ENCODE data around the gene AGBL4.

Gene AGBL4

GRCh38 chr1:48674641-48675040 lies 1349.1 kb downstream of the AGBL4 start:
- TF ChIP-seq, protein P1, sequence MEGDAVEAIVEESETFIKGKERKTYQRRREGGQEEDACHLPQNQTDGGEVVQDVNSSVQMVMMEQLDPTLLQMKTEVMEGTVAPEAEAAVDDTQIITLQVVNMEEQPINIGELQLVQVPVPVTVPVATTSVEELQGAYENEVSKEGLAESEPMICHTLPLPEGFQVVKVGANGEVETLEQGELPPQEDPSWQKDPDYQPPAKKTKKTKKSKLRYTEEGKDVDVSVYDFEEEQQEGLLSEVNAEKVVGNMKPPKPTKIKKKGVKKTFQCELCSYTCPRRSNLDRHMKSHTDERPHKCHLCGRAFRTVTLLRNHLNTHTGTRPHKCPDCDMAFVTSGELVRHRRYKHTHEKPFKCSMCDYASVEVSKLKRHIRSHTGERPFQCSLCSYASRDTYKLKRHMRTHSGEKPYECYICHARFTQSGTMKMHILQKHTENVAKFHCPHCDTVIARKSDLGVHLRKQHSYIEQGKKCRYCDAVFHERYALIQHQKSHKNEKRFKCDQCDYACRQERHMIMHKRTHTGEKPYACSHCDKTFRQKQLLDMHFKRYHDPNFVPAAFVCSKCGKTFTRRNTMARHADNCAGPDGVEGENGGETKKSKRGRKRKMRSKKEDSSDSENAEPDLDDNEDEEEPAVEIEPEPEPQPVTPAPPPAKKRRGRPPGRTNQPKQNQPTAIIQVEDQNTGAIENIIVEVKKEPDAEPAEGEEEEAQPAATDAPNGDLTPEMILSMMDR (IDR thresholded peaks at IDR 0.05; ENCODE audit: control extremely low read depth, extremely low read depth, low read depth, missing control alignments) = no peak
- ChIA-PET POLR2A (no interaction called here), CTCF (interaction anchor here (0.9 to 22.2 kb wide), 5 partner anchors 11 to 144 kb away, joined by 3 to 281 read pairs (median 3); no protein-coding TSS in a partner anchor)
- DNase-seq (ENCODE audit: extremely low spot score) = no peak

- POLR2A ChIA-PET = no interaction called here
- TF ChIP-seq, protein P1 (IDR thresholded peaks at IDR 0.05; ENCODE audit: control extremely low read depth, extremely low read depth, low read depth, missing control alignments) = no peak
- DNase-seq (ENCODE audit: extremely low spot score) = no peak
- CTCF ChIA-PET = interaction anchor here (1.0 to 22.2 kb wide), 4 partner anchors 9 to 145 kb away, joined by 3 to 281 read pairs (median 15); no protein-coding TSS in a partner anchor
These were observed 1350.2 kb downstream of the AGBL4 start for GRCh38 chr1:48673332-48674105.

DNA sequence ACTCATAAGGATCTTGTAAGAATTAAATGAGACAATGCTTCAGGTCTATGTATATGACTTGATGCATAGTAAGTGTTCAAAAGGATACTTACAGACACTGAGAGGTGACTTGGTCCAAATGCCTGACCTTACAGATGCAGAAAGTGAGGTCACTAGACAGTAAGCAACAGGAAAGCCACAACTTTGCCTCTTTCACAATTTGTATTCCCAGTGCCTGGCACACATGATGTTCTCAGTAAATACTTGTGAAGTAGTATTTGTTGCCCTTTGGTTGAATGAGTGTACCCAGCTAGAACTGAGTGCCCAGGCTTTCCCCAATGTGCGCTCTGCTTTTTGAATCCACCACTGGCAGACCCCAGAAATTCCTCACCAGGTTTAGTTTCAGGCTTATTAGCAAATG lies 1352.2 kb downstream of the AGBL4 start:
- ChIA-PET POLR2A (no interaction called here), CTCF (interaction anchor here (4.6 to 22.2 kb wide), 2 partner anchors 22 to 147 kb away, joined by 27 to 281 read pairs; no protein-coding TSS in a partner anchor)
- TF ChIP-seq, protein P1 (IDR thresholded peaks at IDR 0.05; ENCODE audit: control extremely low read depth, extremely low read depth, low read depth, missing control alignments) = no peak
- no peak for DNase-seq (ENCODE audit: extremely low spot score)

DNA sequence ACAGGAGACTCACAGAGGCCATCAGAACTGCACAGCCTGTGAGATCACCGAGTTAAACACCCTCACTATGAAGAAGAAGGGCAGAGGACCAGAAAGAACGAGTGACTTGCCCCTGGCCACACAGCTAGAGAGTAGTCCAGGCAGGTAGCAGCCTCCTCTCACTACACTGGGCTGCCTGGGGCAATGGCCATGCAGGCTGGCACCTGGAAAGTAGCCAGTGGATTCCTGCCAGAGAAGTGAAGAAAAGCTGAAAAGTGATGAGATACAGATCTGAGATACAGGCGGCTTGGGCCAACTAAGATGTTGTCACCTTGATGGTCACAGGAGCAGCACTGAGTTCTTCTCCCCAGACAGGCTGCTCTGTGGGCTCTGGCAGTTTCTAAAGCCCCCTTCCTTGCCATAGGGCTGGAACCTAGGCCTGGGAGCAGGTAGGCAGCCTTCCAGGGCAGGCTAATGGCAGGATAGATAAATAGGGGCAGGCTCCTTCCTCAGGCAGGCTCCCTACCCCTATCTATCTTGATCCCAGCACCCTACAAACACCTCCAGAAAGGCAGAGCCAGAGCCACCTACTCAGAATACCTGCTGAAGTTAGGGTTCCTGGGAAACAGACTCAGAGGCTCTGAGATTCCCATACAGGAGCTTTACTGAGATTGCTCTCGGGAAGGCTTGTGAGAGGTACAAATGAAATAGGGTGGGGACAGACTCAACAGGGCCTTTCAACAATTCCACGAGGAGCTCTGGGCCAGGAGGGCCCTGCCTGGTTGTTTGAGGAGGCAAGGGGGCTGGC lies 1353.3 kb downstream of the AGBL4 start:
- TF ChIP-seq, protein P1 (IDR thresholded peaks at IDR 0.05; ENCODE audit: control extremely low read depth, extremely low read depth, low read depth, missing control alignments) = no peak
- POLR2A ChIA-PET = no interaction called here
- DNase-seq (ENCODE audit: extremely low spot score) = no peak
- CTCF ChIA-PET = interaction anchor here (0.8 to 22.2 kb wide), 4 partner anchors 7 to 148 kb away, joined by 3 to 281 read pairs (median 17); no protein-coding TSS in a partner anchor

- POLR2A ChIA-PET = no interaction called here
- no peak for DNase-seq (ENCODE audit: extremely low spot score)
- CTCF ChIA-PET = interaction anchor here (1.1 to 22.2 kb wide), 3 partner anchors 9 to 149 kb away, joined by 3 to 281 read pairs (median 7); no protein-coding TSS in a partner anchor
- TF ChIP-seq, protein P1 (IDR thresholded peaks at IDR 0.05; ENCODE audit: control extremely low read depth, extremely low read depth, low read depth, missing control alignments) = no peak
These were observed 1355.4 kb downstream of the AGBL4 start for GRCh38 chr1:48668339-48668738.

DNA sequence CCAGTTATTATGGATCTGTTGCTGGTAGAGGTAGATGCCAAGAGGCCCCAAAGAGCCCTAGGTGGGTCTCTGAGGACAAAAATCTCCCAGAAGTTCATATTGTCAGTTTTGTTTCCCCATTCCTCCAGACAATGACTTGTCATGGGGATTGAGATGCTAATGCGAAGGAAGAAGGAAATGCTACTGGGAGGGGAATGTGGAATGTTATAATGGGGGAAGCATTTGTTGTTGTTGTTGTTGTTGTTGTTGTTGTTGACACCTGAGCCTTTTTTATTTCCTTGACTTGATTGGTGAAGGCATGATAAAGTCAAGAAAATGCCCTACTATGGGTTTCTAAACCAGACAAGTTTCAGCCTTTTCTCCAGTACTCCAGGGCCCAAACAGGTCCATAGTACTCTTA lies 1356.0 kb downstream of the AGBL4 start:
- CTCF ChIA-PET = interaction anchor here (2.5 to 22.2 kb wide), 2 partner anchors 10 to 26 kb away, joined by 7 to 281 read pairs; no protein-coding TSS in a partner anchor
- no peak for DNase-seq (ENCODE audit: extremely low spot score)
- POLR2A ChIA-PET = no interaction called here
- TF ChIP-seq, protein P1 (IDR thresholded peaks at IDR 0.05; ENCODE audit: control extremely low read depth, extremely low read depth, low read depth, missing control alignments) = no peak

Measured in GM10248 (cell line).